HEK293T (cell line): Measurements from ENCODE around the gene MRPL2.

ENCODE experiments used
- CTCF ChIA-PET: fragments of 350-600 bp; formaldehyde crosslinking; extraction: SDS; loops from one replicate; lab custom pipeline; 2021; ENCODE audit warnings: antibody characterized with exemption, inconsistent platforms; lab: Yijun Ruan, JAX
- POLR2A ChIA-PET: fragments of 350-600 bp; formaldehyde crosslinking; extraction: SDS; loops from one replicate; lab custom pipeline; 2020; ENCODE audit warnings: antibody characterized with exemption, inconsistent platforms; lab: Yijun Ruan, JAX
- DNase-seq: peaks from one replicate; pipeline ENCODE4 v3.0.0; 2012; ENCODE audit warnings: mixed read lengths; ENCODE audit errors: extremely low spot score
- ARNT ChIP-seq: fragments of 450-650 bp; IDR thresholded peaks from 2 replicates; pipeline ENCODE4 v1.6.1; 2017; ENCODE audit warnings: mild to moderate bottlenecking
- CTBP1 ChIP-seq: fragments of 450-650 bp; IDR thresholded peaks from 2 replicates; pipeline ENCODE4 v1.6.1; 2016; ENCODE audit warnings: borderline replicate concordance
- ELF4 ChIP-seq: fragments of 450-650 bp; IDR thresholded peaks from 2 replicates; pipeline ENCODE4 v1.6.1; 2017; ENCODE audit warnings: antibody characterized with exemption
- FOXA1 ChIP-seq: fragments of 450-650 bp; IDR thresholded peaks from 2 replicates; pipeline ENCODE4 v1.6.1; 2016; ENCODE audit warnings: mild to moderate bottlenecking
- FOXM1 ChIP-seq: fragments of 450-650 bp; IDR thresholded peaks from 2 replicates; pipeline ENCODE4 v1.6.1; 2017; ENCODE audit warnings: mild to moderate bottlenecking, borderline replicate concordance
- HDGF ChIP-seq: fragments of 450-650 bp; IDR thresholded peaks from 2 replicates; pipeline ENCODE4 v1.6.1; 2017; ENCODE audit warnings: antibody characterized with exemption, borderline replicate concordance
- L3MBTL2 ChIP-seq: fragments of 450-650 bp; conservative IDR thresholded peaks from 2 replicates; pipeline ENCODE4 v1.6.1; 2016; ENCODE audit warnings: mild to moderate bottlenecking
- LEF1 ChIP-seq: fragments of 450-650 bp; IDR thresholded peaks from 2 replicates; pipeline ENCODE4 v1.6.1; 2017; ENCODE audit warnings: mild to moderate bottlenecking, borderline replicate concordance
- NFRKB ChIP-seq: fragments of 450-650 bp; IDR thresholded peaks from 2 replicates; pipeline ENCODE4 v1.6.1; 2016; ENCODE audit warnings: mild to moderate bottlenecking, moderate library complexity
- PKNOX1 ChIP-seq: fragments of 450-650 bp; IDR thresholded peaks from 2 replicates; pipeline ENCODE4 v1.6.1; 2016
- SP1 ChIP-seq: fragments of 450-650 bp; IDR thresholded peaks from 2 replicates; pipeline ENCODE4 v1.6.1; 2017
- SUZ12 ChIP-seq: fragments of 450-650 bp; IDR thresholded peaks from 2 replicates; pipeline ENCODE4 v1.6.1; 2016; ENCODE audit warnings: mild to moderate bottlenecking
- TARDBP ChIP-seq: fragments of 450-650 bp; IDR thresholded peaks from 2 replicates; pipeline ENCODE4 v1.6.1; 2016
- ZNF384 ChIP-seq: fragments of 450-650 bp; IDR thresholded peaks from 2 replicates; pipeline ENCODE4 v1.6.1; 2016

MRPL2 gene

DNA sequence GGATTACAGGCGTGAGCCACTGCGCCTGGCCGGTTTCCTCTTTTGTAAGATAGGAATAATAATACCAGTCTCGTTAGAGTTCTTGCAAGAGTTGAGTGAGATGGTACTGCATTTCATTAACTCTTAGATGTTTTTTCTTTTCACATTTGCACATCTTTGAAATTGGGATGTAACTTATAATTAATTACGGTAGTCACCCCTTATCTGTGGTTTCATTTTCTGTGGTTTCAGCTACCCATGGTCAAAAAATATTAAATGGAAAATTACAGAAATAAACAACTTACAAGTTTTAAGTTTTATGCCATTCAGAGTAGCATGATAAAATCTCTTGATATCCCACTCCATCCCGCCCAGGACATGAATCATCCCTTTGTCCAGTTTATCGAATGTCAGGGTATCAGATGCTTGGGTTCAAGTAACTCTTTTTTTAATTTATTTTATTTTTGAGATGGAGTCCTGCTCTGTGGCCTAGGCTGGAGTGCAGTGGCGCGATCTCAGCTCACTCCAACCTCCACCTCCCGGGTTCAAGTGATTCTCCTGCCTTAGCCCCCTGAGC, 32.3 kb upstream of the MRPL2 start:
- no peak for DNase-seq
- no peak for TF ChIP-seq SP1
- TF ChIP-seq FOXM1 = no peak
- no peak for TF ChIP-seq ARNT
- TF ChIP-seq FOXA1 = no peak
- ChIA-PET POLR2A (no interaction called here), CTCF (no interaction called here)

- no peak for DNase-seq
- TF ChIP-seq NFRKB (no peak), L3MBTL2 (no peak), FOXM1 (no peak), ELF4 (no peak)
- ChIA-PET POLR2A (interaction anchor here (2.2 kb wide), 1 partner anchor 14 kb away, joined by 13 read pairs; no protein-coding TSS in a partner anchor), CTCF (interaction anchor here (0.5 kb wide), 1 partner anchor 15 kb away, joined by 3 read pairs; no protein-coding TSS in a partner anchor)
Measured at GRCh38 chr6:43091020-43091419, 31.8 kb upstream of the MRPL2 start.

- ChIA-PET POLR2A (interaction anchor here (0.8 to 2.2 kb wide), 2 partner anchors 14 to 31 kb away, joined by 4 to 13 read pairs; partner anchors contain the start of genes KLC4 and MRPL2), CTCF (interaction anchor here (0.5 to 1.3 kb wide), 2 partner anchors 15 to 59 kb away, joined by 3 read pairs; no protein-coding TSS in a partner anchor)
- no peak for TF ChIP-seq PKNOX1
- peak; percentile 63 for DNase-seq
Measured at GRCh38 chr6:43090559-43090956, 31.3 kb upstream of the MRPL2 start.

DNA sequence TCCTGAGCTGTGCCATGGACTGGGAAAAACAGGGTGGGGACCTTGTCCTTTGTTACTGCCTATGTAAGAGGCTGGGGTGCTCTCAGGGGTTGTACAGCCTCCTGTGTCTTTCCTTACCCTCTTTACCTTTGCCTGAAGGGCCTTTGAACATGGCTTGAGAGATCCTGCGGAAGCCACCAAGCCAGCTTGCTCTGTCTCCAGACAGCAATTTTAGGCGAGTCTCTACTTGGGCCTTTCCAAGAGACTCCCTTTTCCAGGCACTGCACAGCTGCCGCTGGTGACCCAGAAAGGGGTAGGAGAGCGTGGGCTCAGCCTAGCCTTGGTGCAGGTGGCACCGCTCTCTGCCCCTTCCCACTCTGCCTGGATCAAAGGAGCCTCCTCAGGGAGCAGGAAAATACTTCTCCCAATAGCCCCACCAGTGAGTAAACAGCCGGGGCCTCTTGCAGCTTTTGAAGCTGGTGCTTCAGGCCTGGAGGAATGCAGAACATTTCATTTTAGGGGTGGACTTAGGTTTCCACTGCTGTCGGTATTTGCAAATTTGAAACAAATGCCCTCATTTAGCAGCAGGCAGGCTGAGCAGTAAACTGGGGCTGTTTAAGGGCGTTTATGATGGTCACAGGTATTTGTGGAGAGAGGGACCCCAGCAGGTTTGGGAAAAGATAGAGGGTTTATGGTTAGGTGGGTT, 30.8 kb upstream of the MRPL2 start:
- ChIA-PET CTCF (interaction anchor here (1.3 kb wide), 1 partner anchor 59 kb away, joined by 3 read pairs; no protein-coding TSS in a partner anchor), POLR2A (interaction anchor here (0.5 to 2.2 kb wide), 6 partner anchors 9 to 289 kb away, joined by 3 to 13 read pairs (median 4); partner anchors contain the start of genes KLC4, MRPL2 and PEX6)
- no peak for DNase-seq
- TF ChIP-seq FOXA1 (no peak), FOXM1 (no peak), PKNOX1 (no peak), SUZ12 (no peak), L3MBTL2 (no peak), NFRKB (no peak), SP1 (no peak), HDGF (no peak)

DNA sequence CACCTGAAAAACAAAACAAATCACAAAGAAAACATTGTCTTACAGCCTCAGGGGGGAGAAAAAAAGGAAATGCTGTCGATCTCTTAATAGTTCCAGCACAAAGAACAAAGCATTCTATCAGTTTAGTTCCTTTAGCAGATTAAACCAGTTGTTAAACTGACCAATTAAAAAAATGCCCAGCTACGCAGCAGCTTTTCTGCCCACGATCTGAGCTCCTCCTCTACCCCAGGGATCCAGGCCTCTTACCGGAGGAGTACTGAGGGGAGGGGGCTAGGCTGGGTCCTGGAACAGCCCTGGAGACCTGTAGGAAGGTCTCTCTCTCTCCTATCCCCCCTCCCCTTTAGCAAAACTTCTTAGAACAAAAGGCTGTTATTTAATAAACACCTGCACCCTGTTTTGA, 30.2 kb upstream of the MRPL2 start:
- POLR2A ChIA-PET = interaction anchor here (0.9 to 2.2 kb wide), 6 partner anchors 9 to 110 kb away, joined by 3 to 13 read pairs (median 4); partner anchors contain the start of genes CUL7, KLC4, MRPL2 and PEX6
- CTCF ChIA-PET = interaction anchor here (1.3 kb wide), 1 partner anchor 60 kb away, joined by 3 read pairs; no protein-coding TSS in a partner anchor
- TF ChIP-seq ARNT (no peak), LEF1 (no peak), HDGF (no peak), CTBP1 (no peak), ELF4 (no peak), ZNF384 (no peak), PKNOX1 (no peak)
- DNase-seq = no peak

DNA sequence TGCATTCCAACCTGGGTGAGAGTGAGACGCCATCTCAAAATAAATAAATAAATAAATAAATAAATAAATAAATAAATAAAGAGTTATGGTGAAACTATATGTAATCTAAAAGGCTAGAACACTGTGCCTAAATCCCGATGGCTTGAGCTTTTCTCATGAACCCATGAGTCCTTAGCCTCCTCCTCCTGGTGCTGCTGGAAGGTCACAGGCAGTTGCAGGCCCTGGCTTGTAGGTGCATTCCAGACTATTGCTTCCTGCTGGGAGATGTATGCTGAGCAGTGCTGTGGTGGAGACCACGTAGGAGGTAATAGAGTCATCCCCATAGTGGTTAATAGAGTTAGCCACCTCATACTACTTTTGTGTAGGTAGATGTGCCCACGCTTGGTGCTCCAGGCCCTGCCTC, 29.4 kb upstream of the MRPL2 start:
- ChIA-PET POLR2A (interaction anchor here (0.9 to 1.6 kb wide), 3 partner anchors 8 to 34 kb away, joined by 3 to 6 read pairs (median 5); partner anchors contain the start of genes CUL7, KLC4 and MRPL2), CTCF (no interaction called here)
- TF ChIP-seq NFRKB (no peak), FOXM1 (no peak), PKNOX1 (no peak), ZNF384 (no peak), SP1 (no peak), HDGF (no peak), FOXA1 (no peak), CTBP1 (no peak), SUZ12 (no peak), ELF4 (no peak), TARDBP (no peak), ARNT (no peak)
- no peak for DNase-seq
